Osteoblast (primary cell): Measurements from ENCODE around the gene GRAP. TPM values are rescaled to one million over a fixed set of nuclear protein-coding genes. Genes with fewer than 3 reads are reported as not detected.
"Not testable (repeated sequence)": the region's sequence is repeated elsewhere in the genome, so short reads cannot be mapped to it uniquely, and the experiment has no call there.

ENCODE experiments used
- DNase-seq: peaks from one replicate; pipeline ENCODE4 v3.0.0; 2011; ENCODE audit warnings: low spot score, mixed read lengths; ENCODE audit not compliant: insufficient read length; ENCODE audit errors: missing footprints
- H2AFZ ChIP-seq: 2 replicates; pipeline ENCODE4 v1.6.0; 2011; ENCODE audit warnings: mild to moderate bottlenecking, low read length
- H3K27ac ChIP-seq: 2 replicates; pipeline ENCODE4 v1.5.1; 2011; ENCODE audit warnings: mild to moderate bottlenecking, low read depth, low read length, moderate library complexity
- H3K27me3 ChIP-seq: 2 replicates; pipeline ENCODE4 v1.6.0; 2012; ENCODE audit warnings: mild to moderate bottlenecking, control low read depth, inconsistent platforms, low read length, moderate library complexity; ENCODE audit not compliant: insufficient read depth
- H3K36me3 ChIP-seq: 2 replicates; pipeline ENCODE4 v1.5.1; 2011; ENCODE audit warnings: mild to moderate bottlenecking, low read length, control low read depth, moderate library complexity; ENCODE audit not compliant: insufficient read depth
- H3K4me1 ChIP-seq: 2 replicates; pipeline ENCODE4 v1.5.1; 2011; ENCODE audit warnings: mild to moderate bottlenecking, low read length, control low read depth, moderate library complexity; ENCODE audit not compliant: insufficient read depth
- H3K4me2 ChIP-seq: 2 replicates; pipeline ENCODE4 v1.6.0; 2011; ENCODE audit warnings: mild to moderate bottlenecking, low read length; ENCODE audit not compliant: insufficient read depth
- H3K4me3 ChIP-seq: fragments of 200-600 bp; sonication (generic); 3 replicates; pipeline ENCODE4 v1.5.1; 2012; ENCODE audit warnings: mild to moderate bottlenecking, low read length, inconsistent platforms; ENCODE audit not compliant: insufficient read depth
- H3K79me2 ChIP-seq: 2 replicates; pipeline ENCODE4 v1.6.0; 2012; ENCODE audit warnings: mild to moderate bottlenecking, low read length, control low read depth, inconsistent platforms; ENCODE audit not compliant: insufficient read depth
- H3K9me3 ChIP-seq: 2 replicates; pipeline ENCODE4 v1.5.1; 2011; ENCODE audit warnings: low read depth, low read length, control low read depth
- H4K20me1 ChIP-seq: 2 replicates; pipeline ENCODE4 v1.6.0; 2012; ENCODE audit warnings: mild to moderate bottlenecking, low read length, control low read depth; ENCODE audit not compliant: insufficient read depth
- total RNA-seq: library from RNA; depleted of rRNA; stranded (reverse); fragments of >200 nt; gene quantifications from 2 replicates; pipeline ENCODE4 v1.2.3, GENCODE V29; 2012

The GRAP gene
- total RNA-seq: under 0.01 TPM in 1 of 2 replicates, not detected in the other

DNA sequence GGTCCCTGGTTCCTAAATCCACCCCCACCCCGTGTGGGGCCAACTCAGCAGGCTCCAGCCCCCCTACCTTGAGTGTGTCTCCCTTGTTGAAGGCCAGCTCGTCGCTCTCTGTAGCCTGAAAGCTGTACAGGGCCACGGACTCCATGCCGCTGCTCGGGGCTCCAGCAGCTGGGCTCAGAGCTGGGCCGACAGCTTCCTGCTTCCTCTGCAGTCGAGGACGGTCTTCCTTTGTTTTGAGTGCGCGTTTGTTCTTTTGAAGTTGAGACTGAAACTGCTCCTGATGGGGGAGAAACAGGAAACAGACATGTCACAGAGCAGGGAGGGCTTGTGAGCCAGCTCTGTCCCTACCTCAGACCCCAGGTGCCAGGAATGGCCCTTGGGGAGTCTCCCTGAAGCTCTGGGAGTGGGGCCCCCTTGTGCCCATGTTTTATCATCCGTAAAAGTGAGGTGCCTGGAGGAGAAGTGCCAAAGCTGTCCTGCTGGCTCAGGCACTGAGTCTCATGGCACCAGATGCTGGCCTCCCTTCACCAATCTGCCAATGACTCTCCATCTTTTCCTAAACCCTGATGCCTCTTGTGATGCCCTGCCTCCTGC is at the start of gene GRAP:
TSS of gene GRAP (minus strand) at position 176 of the 594 bp plus-strand sequence. CDS start at position 145, 31 bp downstream.
- H2AFZ ChIP-seq, H3K4me3 ChIP-seq, H3K36me3 ChIP-seq, H3K9me3 ChIP-seq, H3K79me2 ChIP-seq, H4K20me1 ChIP-seq, H3K4me2 ChIP-seq, H3K4me1 ChIP-seq, H3K27ac ChIP-seq, H3K27me3 ChIP-seq, DNase-seq: not testable (repeated sequence)

DNA sequence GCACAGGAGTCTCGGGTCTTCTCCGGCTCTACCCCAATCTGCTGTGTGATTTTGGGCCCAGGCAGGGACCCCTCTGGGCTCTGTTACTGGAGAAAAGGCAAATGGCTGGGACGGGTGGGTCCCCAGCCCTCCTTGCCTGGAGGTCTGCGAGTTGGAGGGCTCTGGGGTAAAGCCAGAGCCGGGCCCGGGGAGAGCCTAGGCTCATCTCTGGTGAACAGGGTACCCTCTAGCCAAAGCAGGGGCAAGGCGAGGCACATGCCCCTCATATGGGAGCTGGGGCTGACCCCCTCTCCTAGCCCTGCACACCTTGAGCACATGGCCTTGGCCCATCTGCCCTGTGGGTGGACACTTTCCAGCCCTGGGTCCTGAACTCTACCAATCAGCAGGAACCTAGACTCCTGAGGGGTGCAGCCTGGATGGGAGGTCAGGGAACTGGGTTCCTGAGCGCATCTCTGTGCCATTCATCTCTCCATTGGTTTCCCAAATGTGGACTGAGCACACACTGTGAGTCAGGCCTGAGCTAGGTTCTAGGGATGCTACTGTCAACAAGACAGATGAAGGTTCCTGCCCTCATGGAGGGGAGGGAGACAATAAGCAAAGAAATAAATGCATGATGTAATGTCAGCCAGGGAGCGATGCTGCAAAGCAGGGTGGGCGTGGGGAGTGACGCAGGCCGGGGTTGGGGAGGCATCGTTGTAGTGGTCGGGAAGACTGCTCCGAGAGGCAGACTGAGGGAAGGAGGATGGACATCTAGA is 47.1 kb upstream of the GRAP start:
- not testable (repeated sequence) for H3K4me2 ChIP-seq, H3K79me2 ChIP-seq, H4K20me1 ChIP-seq, H3K9me3 ChIP-seq, H3K4me1 ChIP-seq, H3K27ac ChIP-seq, H3K4me3 ChIP-seq, DNase-seq, H2AFZ ChIP-seq, H3K36me3 ChIP-seq, H3K27me3 ChIP-seq

DNA sequence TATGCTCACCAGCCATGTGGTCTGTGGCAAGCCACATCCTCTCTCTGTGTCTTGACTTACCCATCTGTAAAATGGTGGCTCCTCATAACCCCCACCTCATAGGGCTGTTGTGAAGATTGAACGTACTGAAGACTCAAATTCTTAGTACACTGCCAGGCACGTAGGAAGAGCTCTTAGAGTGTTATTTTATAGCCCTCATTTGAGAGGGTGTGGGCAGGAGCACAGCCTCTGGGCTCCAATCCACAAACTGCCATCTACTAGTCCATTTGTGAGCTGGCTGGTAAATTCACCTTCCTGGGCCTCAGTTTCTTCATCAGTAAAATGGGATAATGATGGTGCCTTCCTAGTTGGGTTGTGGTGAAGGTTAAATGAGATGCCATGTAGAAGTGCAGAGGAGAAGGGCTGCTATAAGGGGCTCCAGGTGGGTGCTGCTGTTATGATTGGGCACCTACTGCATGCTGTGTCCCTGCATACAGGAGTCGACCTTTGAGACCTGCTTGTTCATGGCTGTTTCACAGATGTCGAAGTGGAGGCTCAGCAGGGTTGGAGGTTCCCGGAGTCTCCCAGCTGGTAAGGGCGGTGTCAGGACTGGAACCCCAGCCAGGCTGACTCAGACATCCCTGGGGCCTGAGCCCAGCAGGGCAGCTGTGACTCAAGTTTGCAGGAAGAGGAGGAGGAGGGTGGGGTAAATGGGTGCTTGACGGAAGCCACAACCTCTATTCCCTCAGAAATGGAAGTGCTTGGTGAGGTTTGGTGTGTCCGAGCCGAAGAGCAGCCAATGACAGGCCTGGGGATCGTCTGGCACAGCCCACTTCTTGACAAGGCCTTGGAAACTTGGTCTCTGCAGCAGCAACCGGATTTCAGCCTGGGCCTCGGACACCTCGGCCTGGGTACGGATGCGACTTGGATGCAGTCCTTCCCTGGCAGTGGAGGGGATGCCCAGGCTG is 46.3 kb upstream of the GRAP start:
- H3K4me3 ChIP-seq, H3K79me2 ChIP-seq, H4K20me1 ChIP-seq, H3K9me3 ChIP-seq, H3K36me3 ChIP-seq, H3K27ac ChIP-seq, DNase-seq, H2AFZ ChIP-seq, H3K4me1 ChIP-seq, H3K27me3 ChIP-seq, H3K4me2 ChIP-seq: not testable (repeated sequence)

GRCh38 chr17:19090058-19090772 is 43.5 kb upstream of the GRAP start:
- not testable (repeated sequence) for H3K27ac ChIP-seq, H3K27me3 ChIP-seq, H3K36me3 ChIP-seq, H3K4me1 ChIP-seq, H2AFZ ChIP-seq, H4K20me1 ChIP-seq, H3K79me2 ChIP-seq, H3K9me3 ChIP-seq, H3K4me2 ChIP-seq, DNase-seq, H3K4me3 ChIP-seq

DNA sequence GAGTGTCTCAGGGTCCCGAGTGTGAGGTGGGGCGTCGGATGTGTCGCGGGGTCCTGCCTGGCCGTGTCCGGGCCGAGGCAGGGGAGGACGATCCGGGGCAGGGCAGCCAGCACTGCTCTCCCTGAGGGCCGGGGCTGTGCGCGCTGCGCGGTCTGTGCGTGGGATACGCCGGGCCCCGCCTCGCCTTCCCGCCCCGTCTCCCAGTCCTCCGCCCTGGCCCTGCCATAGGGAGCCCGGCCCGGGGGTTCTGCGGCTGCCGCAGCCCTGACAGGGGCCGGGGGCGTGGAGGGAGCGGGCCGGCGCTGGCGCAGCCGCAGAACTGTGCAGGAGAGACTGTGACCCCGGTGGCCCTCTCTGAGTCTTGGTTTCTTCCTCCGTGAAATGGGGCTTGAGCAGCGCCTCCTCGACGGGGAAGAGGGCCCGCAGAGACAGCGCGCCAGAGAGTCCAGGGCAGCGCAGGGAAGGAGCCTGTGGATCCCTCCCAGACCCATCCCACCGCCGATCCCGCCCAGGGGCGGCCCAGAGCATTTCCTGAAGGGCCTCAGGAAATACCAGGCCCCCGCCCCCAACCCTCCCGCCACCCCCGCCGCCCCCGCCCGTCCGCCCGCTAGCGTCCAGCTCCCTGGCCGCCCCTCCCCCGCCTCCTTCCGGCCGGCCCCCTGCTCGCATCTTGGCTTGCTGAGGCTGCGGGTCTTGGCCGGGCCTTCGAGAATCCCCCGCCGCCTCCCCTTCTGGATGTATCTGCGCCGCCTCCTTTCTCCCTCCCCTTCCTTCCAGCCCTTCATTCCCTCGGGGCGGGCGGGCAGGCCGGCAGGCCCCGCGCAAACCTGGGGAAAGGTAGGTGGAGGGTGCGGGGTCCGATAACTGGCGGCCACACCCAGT is 42.3 kb upstream of the GRAP start:
- not testable (repeated sequence) for H3K27ac ChIP-seq, H3K27me3 ChIP-seq, H2AFZ ChIP-seq, H3K4me3 ChIP-seq, H3K36me3 ChIP-seq, H3K79me2 ChIP-seq, DNase-seq, H3K4me2 ChIP-seq, H3K9me3 ChIP-seq, H4K20me1 ChIP-seq, H3K4me1 ChIP-seq

DNA sequence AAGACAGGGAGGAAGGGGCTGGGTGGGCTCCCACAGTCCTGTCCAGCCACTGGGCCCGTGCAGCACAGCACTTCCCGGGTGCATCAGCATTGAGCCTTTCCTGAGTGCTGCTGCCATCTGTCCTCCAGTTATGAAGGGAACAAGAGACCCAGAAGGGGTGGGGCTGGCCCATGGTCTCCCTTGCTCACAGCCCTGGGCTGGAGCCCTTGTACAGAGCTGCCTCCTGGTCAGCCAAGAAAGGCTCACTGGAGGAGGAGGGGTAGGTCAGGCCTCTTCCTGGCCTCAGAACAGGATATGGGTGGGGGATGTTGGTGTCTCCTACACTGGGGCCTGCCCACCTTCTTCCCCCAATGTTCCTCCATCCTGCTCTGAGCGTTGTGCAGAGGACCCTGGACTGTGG is 30.6 kb upstream of the GRAP start:
- not testable (repeated sequence) for H3K79me2 ChIP-seq, H4K20me1 ChIP-seq, H3K4me3 ChIP-seq, H3K4me1 ChIP-seq, H3K27ac ChIP-seq, H3K4me2 ChIP-seq, H3K27me3 ChIP-seq, DNase-seq, H2AFZ ChIP-seq, H3K9me3 ChIP-seq, H3K36me3 ChIP-seq

DNA sequence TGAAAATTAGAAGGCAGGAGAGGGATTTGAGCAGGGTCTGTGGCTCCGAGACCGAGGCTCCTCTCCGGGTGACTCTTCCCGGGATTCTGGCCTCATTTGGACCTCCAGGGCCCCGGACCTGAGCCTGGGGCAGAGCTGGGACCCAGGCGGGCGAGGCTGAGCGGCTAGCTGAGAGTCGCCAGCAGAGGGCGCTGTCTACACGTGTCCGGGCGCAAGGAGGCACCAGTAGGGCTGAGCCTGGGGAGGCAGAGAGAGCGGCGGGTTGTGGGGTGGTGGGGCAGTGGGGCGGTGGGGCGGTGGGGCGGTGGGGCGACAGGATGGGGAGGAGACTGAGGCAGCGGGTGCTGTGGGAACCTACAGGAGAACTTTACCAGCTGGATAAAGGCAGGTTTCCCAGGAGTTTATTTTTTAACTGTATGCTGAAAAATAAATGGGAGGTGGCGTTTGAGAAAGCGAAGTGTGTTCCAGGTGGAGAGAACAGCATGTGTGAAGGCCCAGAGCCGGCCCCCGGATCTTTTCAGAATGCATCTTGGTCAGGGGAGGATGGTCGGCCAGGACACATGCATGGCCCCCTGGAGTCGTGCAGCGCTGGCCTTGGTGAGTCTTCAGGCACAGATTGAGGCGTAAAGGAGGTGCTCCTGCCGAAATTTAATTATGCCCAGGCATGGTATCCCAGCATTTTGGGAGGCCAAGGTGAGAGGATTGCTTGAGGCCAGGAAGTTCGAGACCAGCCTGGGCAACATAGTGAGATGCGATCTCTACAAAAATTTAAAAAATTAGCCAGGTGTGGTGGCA is 29.8 kb upstream of the GRAP start:
- H3K36me3 ChIP-seq, H3K4me1 ChIP-seq, H3K9me3 ChIP-seq, H3K27ac ChIP-seq, H3K27me3 ChIP-seq, H3K4me3 ChIP-seq, H4K20me1 ChIP-seq, H3K4me2 ChIP-seq, DNase-seq, H3K79me2 ChIP-seq, H2AFZ ChIP-seq: not testable (repeated sequence)
